ENCODE data around the gene ASB10. TPM values are rescaled to one million over a fixed set of nuclear protein-coding genes. Genes with fewer than 3 reads are reported as not detected.
A peak's percentile ranks its signal among the peaks of the same experiment; 100 is the strongest.

Gene ASB10
- total RNA-seq, 2 donors from 2014 or later: not detected

GRCh38 chr7:151168787-151169162, 18.3 kb downstream of the ASB10 start:
- no peak overlapping the region for H3K27ac Mint-ChIP-seq
- peaks cover 36% of the 10 kb centered on the region for H3K27me3 Mint-ChIP-seq
- H3K4me3 Mint-ChIP-seq: peak overlapping the region; percentile 59
- H3K9me3 Mint-ChIP-seq: no peaks in the 10 kb centered on the region
- H3K4me1 Mint-ChIP-seq: peaks cover 14% of the 10 kb centered on the region
- no peaks in the 10 kb centered on the region for H3K36me3 Mint-ChIP-seq (ENCODE audit: low read depth)
- ATAC-seq (replicated peaks): no peak

- peak; percentile 89 for ATAC-seq (replicated peaks)
- no peaks in the 10 kb centered on the region for H3K9me3 Mint-ChIP-seq
- H3K4me1 Mint-ChIP-seq: peaks cover 14% of the 10 kb centered on the region
- H3K36me3 Mint-ChIP-seq (ENCODE audit: low read depth): no peaks in the 10 kb centered on the region
- no peak overlapping the region for H3K27ac Mint-ChIP-seq
- H3K4me3 Mint-ChIP-seq: peak overlapping the region; percentile 59
- H3K27me3 Mint-ChIP-seq: peaks cover 33% of the 10 kb centered on the region
Observed at GRCh38 chr7:151168003-151168786, 18.9 kb downstream of the ASB10 start.

- no peak within 1 kb of the TSS for H3K27ac Mint-ChIP-seq
- no peaks in the 10 kb centered on the region for H3K36me3 Mint-ChIP-seq (ENCODE audit: low read depth)
- no peaks in the 10 kb centered on the region for H3K9me3 Mint-ChIP-seq
- ATAC-seq (replicated peaks): peak; percentile 41
- H3K27me3 Mint-ChIP-seq: peaks cover 27% of the 10 kb centered on the region
- H3K4me1 Mint-ChIP-seq: peaks cover 10% of the 10 kb centered on the region
- peak within 1 kb of the TSS; percentile 59 for H3K4me3 Mint-ChIP-seq
Observed at GRCh38 chr7:151167197-151167961, 19.7 kb downstream of the ASB10 start, which contains the start of gene GBX1. Gene GBX1 (minus strand): TSS chr7:151167694. CDS start chr7:151167548, 146 bp downstream.

- peak overlapping the region; percentile 43 for H3K4me3 Mint-ChIP-seq
- H3K27me3 Mint-ChIP-seq: peaks cover 24% of the 10 kb centered on the region
- no peak overlapping the region for H3K27ac Mint-ChIP-seq
- peaks cover 8% of the 10 kb centered on the region for H3K4me1 Mint-ChIP-seq
- no peaks in the 10 kb centered on the region for H3K9me3 Mint-ChIP-seq
- ATAC-seq (replicated peaks): no peak
- no peaks in the 10 kb centered on the region for H3K36me3 Mint-ChIP-seq (ENCODE audit: low read depth)
Observed at GRCh38 chr7:151166629-151167196, 20.3 kb downstream of the ASB10 start.

GRCh38 chr7:151161757-151162156, 25.3 kb downstream of the ASB10 start:
- no peaks in the 10 kb centered on the region for H3K4me1 Mint-ChIP-seq
- ATAC-seq (replicated peaks): no peak
- no peak overlapping the region for H3K4me3 Mint-ChIP-seq
- H3K9me3 Mint-ChIP-seq: no peaks in the 10 kb centered on the region
- no peak overlapping the region for H3K27ac Mint-ChIP-seq
- H3K36me3 Mint-ChIP-seq (ENCODE audit: low read depth): no peaks in the 10 kb centered on the region
- peaks cover 10% of the 10 kb centered on the region for H3K27me3 Mint-ChIP-seq

- ATAC-seq (replicated peaks): peak; percentile 23
- Mint-ChIP-seq H3K9me3 (no peaks in the 10 kb centered on the region), H3K4me1 (no peaks in the 10 kb centered on the region), H3K27ac (no peak overlapping the region), H3K27me3 (peaks cover 21% of the 10 kb centered on the region), H3K4me3 (no peak overlapping the region), H3K36me3 (ENCODE audit: low read depth) (no peaks in the 10 kb centered on the region)
Observed at GRCh38 chr7:151157645-151158329, 29.3 kb downstream of the ASB10 start.

- no peaks in the 10 kb centered on the region for H3K9me3 Mint-ChIP-seq
- peaks cover 27% of the 10 kb centered on the region for H3K27me3 Mint-ChIP-seq
- H3K4me1 Mint-ChIP-seq: no peaks in the 10 kb centered on the region
- H3K36me3 Mint-ChIP-seq (ENCODE audit: low read depth): no peaks in the 10 kb centered on the region
- no peak overlapping the region for H3K27ac Mint-ChIP-seq
- ATAC-seq (replicated peaks): no peak
- H3K4me3 Mint-ChIP-seq: no peak overlapping the region
Observed at GRCh38 chr7:151152643-151153513, 34.2 kb downstream of the ASB10 start.

GRCh38 chr7:151150388-151150787, 36.7 kb downstream of the ASB10 start:
- Mint-ChIP-seq H3K27me3 (peaks cover 16% of the 10 kb centered on the region), H3K4me3 (no peak overlapping the region), H3K36me3 (ENCODE audit: low read depth) (no peaks in the 10 kb centered on the region), H3K4me1 (no peaks in the 10 kb centered on the region), H3K27ac (no peak overlapping the region), H3K9me3 (no peaks in the 10 kb centered on the region)
- ATAC-seq (replicated peaks): no peak

- no peak for ATAC-seq (replicated peaks)
- no peak overlapping the region for H3K4me3 Mint-ChIP-seq
- peaks cover 3% of the 10 kb centered on the region for H3K36me3 Mint-ChIP-seq (ENCODE audit: low read depth)
- H3K27ac Mint-ChIP-seq: no peak overlapping the region
- peaks cover 6% of the 10 kb centered on the region for H3K27me3 Mint-ChIP-seq
- H3K9me3 Mint-ChIP-seq: no peaks in the 10 kb centered on the region
- no peaks in the 10 kb centered on the region for H3K4me1 Mint-ChIP-seq
Observed at GRCh38 chr7:151148319-151149259, 38.5 kb downstream of the ASB10 start.

- Mint-ChIP-seq H3K4me1 (no peaks in the 10 kb centered on the region), H3K27me3 (peaks cover 6% of the 10 kb centered on the region)
- ATAC-seq (replicated peaks): no peak
Observed at GRCh38 chr7:151146761-151147160, 40.3 kb downstream of the ASB10 start.

GRCh38 chr7:151144387-151144786, 42.7 kb downstream of the ASB10 start:
- no peak for ATAC-seq (replicated peaks)
- no peaks in the 10 kb centered on the region for H3K9me3 Mint-ChIP-seq
- H3K4me1 Mint-ChIP-seq: no peaks in the 10 kb centered on the region
- H3K27ac Mint-ChIP-seq: no peak overlapping the region
- H3K36me3 Mint-ChIP-seq (ENCODE audit: low read depth): peaks cover 23% of the 10 kb centered on the region
- H3K4me3 Mint-ChIP-seq: no peak overlapping the region
- no peaks in the 10 kb centered on the region for H3K27me3 Mint-ChIP-seq

More at GRCh38 chr7:151146761-151147160, 40.3 kb downstream of the ASB10 start:
- H3K9me3 Mint-ChIP-seq: no peaks in the 10 kb centered on the region
- H3K36me3 Mint-ChIP-seq (ENCODE audit: low read depth): peaks cover 19% of the 10 kb centered on the region
- no peak overlapping the region for H3K27ac Mint-ChIP-seq
- H3K4me3 Mint-ChIP-seq: no peak overlapping the region

GRCh38 chr7:151143261-151144015, 43.6 kb downstream of the ASB10 start:
- H3K4me1 Mint-ChIP-seq: no peaks in the 10 kb centered on the region
- H3K27ac Mint-ChIP-seq: no peak overlapping the region
- no peak for ATAC-seq (replicated peaks)
- no peaks in the 10 kb centered on the region for H3K27me3 Mint-ChIP-seq
- no peak overlapping the region for H3K4me3 Mint-ChIP-seq
- no peaks in the 10 kb centered on the region for H3K9me3 Mint-ChIP-seq
- peaks cover 23% of the 10 kb centered on the region for H3K36me3 Mint-ChIP-seq (ENCODE audit: low read depth)
